ENCODE results near the gene CD247.

CD247 gene

GRCh38 chr1:167518331-167518700 lies at the start of gene CD247:
Gene CD247 (minus strand): TSS chr1:167518529. CDS start chr1:167518465, 64 bp downstream.
- no peak within 1 kb of the TSS for H3K4me3 ChIP-seq (ENCODE audit: low read depth, low read length)
- in situ Hi-C loops (cut with HindIII; ENCODE audit: low sequenced_read_pairs) = no loop called here
- DNase-seq (ENCODE audit: low read depth) = no peak
- no peak for TF ChIP-seq CTCF (IDR thresholded peaks at IDR 0.05; ENCODE audit: low read depth, low read length, missing control alignments)

DNA sequence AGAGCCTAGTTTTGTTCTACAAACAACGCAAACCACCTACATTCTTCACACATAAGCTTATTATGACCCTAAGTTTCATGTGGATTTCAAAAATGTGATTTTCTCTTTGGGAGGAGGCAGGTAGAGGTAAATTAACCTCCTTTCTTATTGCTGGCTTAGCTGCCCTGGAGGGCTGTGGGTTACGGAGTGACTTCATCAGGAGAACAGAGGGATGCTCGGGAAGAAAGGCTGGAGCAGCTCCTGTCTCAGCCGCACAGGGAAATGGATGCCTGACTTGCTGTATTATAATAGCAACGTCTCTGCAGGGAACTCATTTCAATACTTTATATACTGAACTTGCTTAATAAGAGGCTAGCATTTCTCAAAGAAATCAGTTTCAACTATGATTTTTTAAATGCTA lies 49.3 kb upstream of the CD247 start:
- TF ChIP-seq CTCF (IDR thresholded peaks at IDR 0.05; ENCODE audit: low read depth, low read length, missing control alignments) = no peak
- in situ Hi-C loops (cut with HindIII; ENCODE audit: low sequenced_read_pairs) = loop anchor here (10.0 kb wide), 1 partner anchor 57 kb away; no protein-coding TSS in a partner anchor

DNA sequence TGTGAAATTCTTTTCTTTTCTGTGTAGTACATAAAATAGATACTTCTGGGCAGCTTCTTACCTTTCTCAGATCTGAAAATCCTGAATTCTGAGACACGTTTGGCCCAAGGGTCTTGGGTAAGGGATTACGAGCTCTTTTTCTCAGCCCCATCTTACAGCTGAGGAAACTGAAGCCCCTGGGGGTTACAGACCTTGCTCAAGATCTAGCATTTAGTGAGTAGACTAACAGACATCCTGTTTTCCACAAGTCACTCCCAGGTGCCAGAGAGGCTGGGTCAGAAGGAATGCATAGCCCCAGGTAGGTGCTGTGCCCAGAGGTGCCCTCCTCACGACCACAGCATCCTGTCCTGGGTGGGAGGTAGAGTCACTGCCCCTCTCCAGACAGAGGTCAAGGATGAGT lies 48.4 kb upstream of the CD247 start:
- in situ Hi-C loops (cut with HindIII; ENCODE audit: low sequenced_read_pairs) = loop anchor here (10.0 kb wide), 1 partner anchor 58 kb away; no protein-coding TSS in a partner anchor
- no peak for DNase-seq (ENCODE audit: low read depth)

More for the DNA sequence above, 49.3 kb upstream of the CD247 start:
- no peak overlapping the region for H3K4me3 ChIP-seq (ENCODE audit: low read depth, low read length)
- DNase-seq (ENCODE audit: low read depth) = no peak

DNA sequence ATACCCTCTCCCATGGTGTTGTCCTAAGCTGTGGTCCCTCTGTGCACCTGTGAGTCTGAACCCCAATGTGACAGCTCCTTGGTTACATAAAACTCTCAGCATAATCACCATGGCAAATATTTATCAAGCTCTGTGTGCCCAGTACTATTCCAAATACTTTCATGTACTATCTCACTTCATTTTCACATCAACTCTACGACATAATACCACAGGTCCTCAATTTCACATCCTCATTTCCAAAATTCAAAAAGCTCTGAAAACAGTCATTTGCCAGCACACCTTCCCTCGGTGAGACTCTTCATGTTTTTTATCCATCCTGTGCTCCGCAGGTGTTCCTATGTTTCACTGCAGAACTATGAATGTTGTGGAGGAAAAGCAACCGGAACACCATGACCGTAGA lies 47.6 kb upstream of the CD247 start:
- no peak overlapping the region for H3K4me3 ChIP-seq (ENCODE audit: low read depth, low read length)
- DNase-seq (ENCODE audit: low read depth) = no peak
- in situ Hi-C loops (cut with HindIII; ENCODE audit: low sequenced_read_pairs) = loop anchor here (10.0 kb wide), 1 partner anchor 59 kb away; no protein-coding TSS in a partner anchor
- no peak for TF ChIP-seq CTCF (IDR thresholded peaks at IDR 0.05; ENCODE audit: low read depth, low read length, missing control alignments)

More for the DNA sequence above, 48.4 kb upstream of the CD247 start:
- H3K4me3 ChIP-seq (ENCODE audit: low read depth, low read length) = no peak overlapping the region
- TF ChIP-seq CTCF (IDR thresholded peaks at IDR 0.05; ENCODE audit: low read depth, low read length, missing control alignments) = no peak

GRCh38 chr1:167564612-167565270 lies 46.4 kb upstream of the CD247 start:
- in situ Hi-C loops (cut with HindIII; ENCODE audit: low sequenced_read_pairs) = loop anchor here (10.0 kb wide), 1 partner anchor 60 kb away; no protein-coding TSS in a partner anchor
- H3K4me3 ChIP-seq (ENCODE audit: low read depth, low read length) = no peak overlapping the region
- no peak for DNase-seq (ENCODE audit: low read depth)
- TF ChIP-seq CTCF (IDR thresholded peaks at IDR 0.05; ENCODE audit: low read depth, low read length, missing control alignments) = no peak

DNA sequence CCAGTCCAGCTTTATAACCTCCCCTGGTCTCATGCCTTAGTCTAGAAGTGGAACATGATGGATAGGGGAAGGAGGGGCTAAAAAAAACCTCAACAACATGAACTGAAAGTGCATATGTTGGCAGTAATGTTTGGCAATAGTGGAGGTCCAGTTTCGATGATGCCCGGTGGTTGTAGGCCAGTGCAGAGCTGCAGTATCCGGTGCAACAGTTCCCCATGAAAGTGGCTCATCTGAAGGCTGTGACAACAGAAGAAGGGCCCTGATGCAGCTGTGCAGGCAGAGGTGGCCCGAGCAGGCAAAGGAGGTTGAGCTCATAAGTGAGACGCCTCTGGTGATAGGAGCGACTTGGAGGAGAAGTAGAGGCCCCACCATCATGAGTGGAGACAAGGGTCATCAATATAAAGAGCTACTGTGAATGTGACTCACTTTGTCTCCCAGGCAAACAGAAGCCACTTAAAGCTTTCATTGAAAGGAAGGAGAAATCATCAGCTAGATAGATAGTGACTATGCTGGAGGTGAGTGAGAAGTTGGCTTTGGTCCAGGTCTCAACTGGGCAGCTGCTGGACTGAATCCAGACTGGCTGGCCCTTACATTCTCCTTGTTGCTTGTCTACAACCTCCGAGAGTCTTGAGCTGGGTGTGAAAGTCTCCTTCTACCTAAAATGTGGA lies 45.4 kb upstream of the CD247 start:
- no peak for DNase-seq (ENCODE audit: low read depth)
- in situ Hi-C loops (cut with HindIII; ENCODE audit: low sequenced_read_pairs) = loop anchor here (10.0 kb wide), 1 partner anchor 61 kb away; no protein-coding TSS in a partner anchor
- no peak overlapping the region for H3K4me3 ChIP-seq (ENCODE audit: low read depth, low read length)
- TF ChIP-seq CTCF (IDR thresholded peaks at IDR 0.05; ENCODE audit: low read depth, low read length, missing control alignments) = no peak
